Measurements from ENCODE around the gene DNAJA4.
A peak's percentile ranks its signal among the peaks of the same experiment; 100 is the strongest.

DNAJA4 gene

DNA sequence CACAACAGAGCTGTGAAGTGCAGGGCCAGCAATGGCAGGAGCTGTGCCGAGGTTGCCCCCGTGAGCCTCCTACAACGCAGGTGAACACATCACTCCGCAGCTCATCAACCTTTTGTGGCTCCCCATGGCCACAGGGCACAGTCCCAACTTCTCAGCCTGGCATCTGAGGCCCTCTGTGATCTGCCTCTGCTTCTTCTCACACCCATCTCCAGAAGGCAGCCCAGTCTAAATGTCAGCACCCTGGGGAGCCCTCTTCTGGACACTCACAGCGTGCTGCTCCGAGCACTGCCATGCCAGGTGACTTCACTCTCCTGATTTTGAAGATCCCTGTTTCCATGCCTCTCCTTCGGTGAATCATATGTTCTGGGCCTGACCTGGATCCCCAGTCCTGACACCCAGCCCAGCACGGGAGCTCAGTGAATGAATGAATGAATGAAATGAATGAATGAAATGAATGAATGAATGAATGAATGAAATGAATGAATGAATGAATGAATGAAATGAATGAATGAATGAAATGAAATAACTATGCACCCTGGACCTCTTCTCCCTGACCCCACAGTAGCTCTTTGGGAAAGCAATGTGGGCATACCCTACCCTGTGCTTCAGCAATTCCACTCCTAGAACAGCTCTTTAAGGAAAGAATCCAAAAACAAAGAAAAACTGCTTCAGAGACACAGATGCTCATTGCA, 52.9 kb downstream of the DNAJA4 start:
- no peak for DNase-seq

DNA sequence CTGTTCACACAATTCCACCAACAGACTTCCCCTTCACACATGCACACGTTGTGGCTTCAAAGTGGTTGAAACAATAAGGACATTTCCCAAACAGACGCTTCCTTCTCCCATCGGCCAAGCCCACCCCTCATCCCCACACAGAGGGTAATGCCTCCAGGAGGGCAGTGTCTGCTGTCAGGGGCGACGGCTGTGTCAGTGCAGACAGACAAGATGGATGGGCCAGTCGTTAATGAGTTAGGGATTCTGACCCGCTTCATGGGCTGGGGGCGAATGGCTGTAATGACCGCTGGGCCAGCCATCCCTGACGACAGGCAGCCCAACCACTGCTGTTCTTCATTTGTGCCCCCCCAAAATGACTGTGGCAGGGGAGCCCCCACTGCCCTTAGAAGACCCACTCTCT, 55.2 kb downstream of the DNAJA4 start:
- no peak for DNase-seq

DNA sequence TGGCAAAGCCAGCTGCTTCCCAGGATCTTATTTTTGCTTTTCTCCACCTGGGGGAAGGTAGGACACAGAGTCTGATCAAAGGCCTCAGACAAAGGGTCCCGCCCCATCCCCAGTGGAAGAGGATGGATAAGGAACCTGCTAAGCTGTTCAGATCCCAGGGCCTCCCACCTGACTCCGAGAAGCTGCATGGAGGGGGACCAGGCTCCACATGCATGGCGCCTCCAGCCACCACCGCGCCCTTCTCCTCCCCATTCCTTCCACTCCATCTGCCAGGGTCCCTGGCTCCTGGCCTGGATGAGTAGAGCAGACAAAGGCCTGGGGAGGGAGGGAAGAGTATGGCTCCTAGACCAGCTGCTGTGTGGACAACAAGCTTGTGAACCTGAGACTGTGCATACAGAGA, 55.8 kb downstream of the DNAJA4 start:
- DNase-seq = no peak

DNA sequence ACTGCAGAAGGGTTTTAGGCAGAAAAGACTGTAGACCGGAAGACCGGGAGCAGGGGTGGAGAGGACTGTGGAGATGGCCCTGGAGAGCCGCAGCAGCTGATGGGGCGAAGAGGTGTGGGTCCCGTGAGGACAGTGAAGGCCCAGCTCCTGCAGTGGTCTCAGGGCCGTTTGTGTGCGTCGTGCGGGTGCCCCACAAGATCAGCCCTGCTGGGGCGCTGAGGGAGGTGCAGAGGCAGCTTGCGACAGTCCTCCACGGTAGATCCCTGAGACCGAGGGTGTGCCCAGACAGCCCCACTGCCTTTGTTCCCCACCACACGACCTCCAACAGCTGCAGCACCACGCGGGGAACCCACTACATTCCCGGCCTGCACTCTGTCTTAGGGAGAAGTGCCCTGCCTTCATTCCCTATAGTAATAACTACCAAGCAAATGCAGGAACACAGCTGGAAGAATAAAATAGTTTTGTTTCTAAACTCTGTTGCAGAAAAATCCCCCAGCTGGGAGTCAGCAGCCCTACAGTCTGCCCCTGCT, 56.7 kb downstream of the DNAJA4 start:
- no peak for DNase-seq

DNA sequence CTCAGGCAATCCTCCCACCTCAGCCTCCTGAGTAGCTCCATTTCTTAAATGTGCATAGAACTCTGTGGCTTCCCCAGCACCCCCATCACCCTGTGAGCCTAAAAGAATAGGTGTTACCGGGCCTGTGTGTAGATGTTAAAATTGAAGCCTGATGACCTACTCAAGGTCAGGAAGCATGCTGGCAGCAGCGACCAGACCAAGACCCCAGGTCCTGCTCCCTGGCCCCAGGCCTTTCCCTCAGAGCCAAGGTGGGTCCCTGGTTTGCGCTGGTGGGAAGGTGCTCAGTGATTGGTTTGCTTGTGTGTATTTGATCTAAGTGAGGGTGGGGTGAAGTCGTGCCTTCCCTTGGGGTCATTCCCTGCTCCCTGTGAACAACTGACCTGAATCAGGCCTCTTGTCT, 57.4 kb downstream of the DNAJA4 start:
- DNase-seq = no peak

DNA sequence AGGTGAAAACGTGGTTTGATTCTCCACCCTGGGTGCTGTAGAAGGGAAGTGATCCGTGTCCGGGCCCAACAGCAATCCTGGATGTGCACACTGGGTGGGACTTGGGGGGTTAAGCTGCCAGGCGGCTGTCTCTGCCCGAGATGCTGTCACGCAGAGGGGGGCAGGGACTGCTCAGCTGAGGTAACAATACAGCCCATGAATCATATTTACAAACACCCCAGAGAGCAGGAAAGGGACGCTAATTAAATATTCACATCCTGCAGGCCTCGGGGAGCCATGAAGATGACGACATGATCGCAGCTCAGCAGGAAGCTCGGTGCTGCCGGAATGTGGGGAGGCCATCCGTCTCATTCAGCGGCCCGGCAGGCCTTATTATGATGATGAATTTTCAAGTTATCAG, 57.9 kb downstream of the DNAJA4 start:
- DNase-seq = no peak

DNA sequence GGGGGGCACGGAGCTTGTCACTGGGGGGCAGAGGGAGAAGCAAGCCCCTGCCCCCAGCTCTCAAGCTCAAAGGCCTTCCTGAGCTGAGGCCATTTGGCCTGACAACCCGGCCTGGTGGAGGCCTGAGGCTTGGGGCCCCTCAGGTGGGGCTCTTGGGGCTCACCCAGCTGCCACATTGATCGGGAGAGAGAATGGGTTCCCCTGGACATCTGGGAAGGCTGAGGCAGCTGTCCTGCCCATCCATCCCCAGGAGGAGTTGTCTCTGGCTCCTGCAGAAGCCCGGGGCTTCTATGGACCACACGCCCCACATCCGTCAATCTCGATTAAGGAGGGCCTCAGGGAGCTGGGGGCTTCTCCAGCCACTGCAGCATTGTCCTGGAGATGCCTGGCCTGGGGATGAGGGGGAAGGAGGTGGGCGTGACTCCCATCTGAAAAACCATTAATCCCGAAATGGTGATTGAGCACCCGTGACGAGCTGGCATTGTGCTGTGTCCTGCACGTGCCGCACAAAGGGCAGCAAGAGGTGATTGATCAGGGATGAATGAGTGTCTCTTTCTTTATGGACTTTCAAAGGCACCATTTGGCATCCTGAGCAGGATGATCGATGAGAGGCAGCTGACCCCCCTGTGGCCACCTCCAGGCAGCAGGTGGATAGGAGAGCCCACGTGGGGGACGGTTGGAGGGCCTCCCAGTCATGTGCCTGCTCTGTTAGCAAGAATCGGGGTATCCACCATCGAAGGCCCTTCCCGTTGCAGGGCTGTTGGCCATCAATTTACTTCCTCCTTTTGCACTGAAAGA, 58.6 kb downstream of the DNAJA4 start:
- no peak for DNase-seq

DNA sequence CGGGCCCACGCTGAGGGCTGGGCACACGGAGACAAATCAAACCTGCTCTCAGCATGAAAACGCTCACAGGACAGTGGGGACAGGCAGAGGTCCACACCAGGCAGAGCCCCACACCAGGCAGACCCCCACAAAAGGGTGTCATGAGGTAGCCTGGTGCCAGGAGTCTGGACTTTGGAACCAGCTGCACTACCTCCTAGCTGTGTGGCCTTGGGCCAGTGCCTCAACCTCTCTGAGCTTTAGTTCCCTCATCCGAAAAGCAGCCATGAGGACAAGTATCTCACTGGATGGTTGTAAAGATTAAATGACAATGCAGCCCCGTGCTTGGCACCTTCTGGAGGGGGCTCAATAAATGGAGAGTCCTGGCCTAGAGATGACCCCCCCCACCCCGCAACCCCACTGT, 59.3 kb downstream of the DNAJA4 start:
- no peak for DNase-seq

DNA sequence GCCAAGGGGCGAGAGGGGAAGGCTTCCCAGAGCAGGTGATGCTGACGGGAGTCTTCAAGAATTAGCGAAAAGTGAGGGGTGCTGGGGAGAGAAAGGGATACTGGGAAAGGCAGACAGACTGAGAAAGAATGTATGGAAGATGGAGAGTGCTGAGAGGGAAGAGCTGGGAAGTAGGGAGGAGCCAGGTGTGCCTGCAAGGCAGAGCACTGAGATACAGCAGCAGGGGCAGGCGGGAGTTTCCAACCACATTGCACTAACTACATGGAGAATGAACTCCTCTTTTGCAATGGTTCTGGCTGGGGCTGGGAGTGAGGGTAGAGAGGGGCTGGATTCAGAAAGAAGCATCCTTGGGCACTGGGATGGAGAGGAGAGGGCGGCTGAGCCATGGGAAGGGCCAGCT, 59.8 kb downstream of the DNAJA4 start:
- no peak for DNase-seq

DNA sequence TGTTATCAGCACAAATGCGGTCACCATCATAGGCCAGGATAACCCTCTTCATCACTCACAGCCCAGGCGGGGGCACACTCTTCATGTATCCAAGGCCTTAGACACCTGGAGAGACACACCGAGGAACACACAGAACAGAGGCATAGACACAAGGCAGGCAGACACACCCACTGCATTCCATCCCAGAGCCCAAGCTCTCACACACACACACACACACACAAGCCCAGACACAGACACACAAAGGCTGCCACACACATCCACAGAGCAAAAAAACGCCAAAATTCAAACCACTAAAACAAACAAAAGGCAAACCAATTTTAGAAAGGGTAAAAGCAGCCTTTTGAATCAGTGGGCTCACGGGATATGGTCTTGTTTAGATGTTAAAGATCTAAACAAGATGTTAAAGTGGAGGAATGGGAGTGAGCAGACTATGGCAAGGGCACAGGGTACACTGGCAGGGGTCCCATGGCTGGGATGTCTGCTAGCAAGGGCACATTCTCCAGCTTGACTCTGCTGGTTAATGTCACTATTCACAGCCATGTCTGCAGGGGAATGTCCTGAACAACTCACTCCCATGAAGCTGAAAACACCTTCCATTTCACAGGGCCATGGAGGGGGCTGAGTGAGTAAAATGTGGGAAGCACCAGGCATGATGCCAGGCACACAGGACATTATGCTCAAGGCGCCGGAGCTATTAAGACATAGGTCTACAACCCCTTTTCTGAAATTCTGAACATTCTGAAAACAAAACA, 60.9 kb downstream of the DNAJA4 start:
- DNase-seq = no peak

DNA sequence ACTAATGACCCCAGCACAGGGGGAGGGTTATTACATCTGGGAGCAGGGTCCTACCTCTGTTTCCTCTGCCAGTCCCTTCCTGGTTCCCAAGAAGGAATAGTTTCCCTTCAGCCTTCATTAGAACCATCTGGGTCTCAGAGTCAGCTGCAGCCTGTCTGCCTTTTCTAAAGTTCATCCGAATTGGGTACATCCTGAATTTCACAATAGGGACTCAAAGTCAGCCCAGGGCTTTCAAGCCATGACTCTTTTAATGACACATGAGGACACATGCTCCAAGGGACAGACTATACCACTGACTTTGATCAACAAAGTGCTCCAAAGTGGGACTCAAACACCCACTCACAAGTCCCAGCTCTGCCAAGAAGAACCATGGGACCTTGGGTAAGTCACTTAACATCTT, 63.1 kb downstream of the DNAJA4 start:
- DNase-seq = no peak

DNA sequence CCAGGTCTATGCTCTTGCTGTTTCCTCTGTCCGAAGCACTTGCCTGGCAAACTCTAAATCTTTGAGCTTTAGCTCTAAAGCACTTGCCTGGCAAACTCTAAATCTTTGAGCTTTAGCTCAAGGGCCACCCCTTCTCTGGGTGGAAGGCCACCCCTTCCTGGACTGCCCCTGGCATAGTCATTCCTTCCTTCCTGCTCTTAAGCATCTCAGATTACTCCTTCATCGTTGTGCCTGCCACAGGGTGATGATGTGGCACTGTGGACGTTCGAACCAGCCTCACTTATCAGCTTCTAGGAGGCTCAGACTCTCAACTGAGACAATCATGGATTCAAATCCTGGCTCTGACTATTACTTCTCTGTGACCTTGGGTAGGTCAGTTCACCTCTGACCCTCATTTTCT, 65.3 kb downstream of the DNAJA4 start:
- peak in 1 of 5 experiments; percentile 24 for DNase-seq
